ENCODE results near the gene SLC11A2.
"Not testable (repeated sequence)": the region's sequence is repeated elsewhere in the genome, so short reads cannot be mapped to it uniquely, and the experiment has no call there.

SLC11A2 gene

GRCh38 chr12:50979369-50980052 lies 46.7 kb downstream of the SLC11A2 start:
- Histone ChIP-seq H3K4me1 (ENCODE audit: control insufficient read depth, insufficient read depth, low read length) (peaks cover 4% of the 10 kb centered on the region), H3K27ac (ENCODE audit: low read length) (no peak overlapping the region), H3K36me3 (ENCODE audit: control insufficient read depth in 2 of 2, insufficient read depth in 2 of 2, low read length in 2 of 2) (peaks cover 2 to 3% of the 10 kb centered on the region in 2 donors), H3K9ac (ENCODE audit: low read length in 2 of 2) (no peak overlapping the region), H3K27me3 (ENCODE audit: control insufficient read depth in 1 of 2, insufficient read depth in 2 of 2, low read length in 2 of 2) (no peaks in the 10 kb centered on the region), H3K9me3 (ENCODE audit: control insufficient read depth in 2 of 2, low read length in 2 of 2) (no peaks in the 10 kb centered on the region), H3K4me3 (ENCODE audit: low read length in 2 of 2) (no peak overlapping the region)

- Histone ChIP-seq H3K27me3 (ENCODE audit: control insufficient read depth in 1 of 2, insufficient read depth in 2 of 2, low read length in 2 of 2) (no peaks in the 10 kb centered on the region), H3K27ac (ENCODE audit: low read length) (no peak overlapping the region), H3K4me1 (ENCODE audit: control insufficient read depth, insufficient read depth, low read length) (no peaks in the 10 kb centered on the region), H3K9ac (ENCODE audit: low read length in 2 of 2) (no peak overlapping the region), H3K4me3 (ENCODE audit: low read length in 2 of 2) (no peak overlapping the region), H3K36me3 (ENCODE audit: control insufficient read depth in 2 of 2, insufficient read depth in 2 of 2, low read length in 2 of 2) (peaks cover 5 to 6% of the 10 kb centered on the region in 2 donors), H3K9me3 (ENCODE audit: control insufficient read depth in 2 of 2, low read length in 2 of 2) (no peaks in the 10 kb centered on the region)
These were observed 54.2 kb downstream of the SLC11A2 start for GRCh38 chr12:50971946-50972345.

- Histone ChIP-seq H3K9ac (ENCODE audit: low read length in 2 of 2) (no peak overlapping the region), H3K9me3 (ENCODE audit: control insufficient read depth in 2 of 2, low read length in 2 of 2) (no peaks in the 10 kb centered on the region), H3K4me1 (ENCODE audit: control insufficient read depth, insufficient read depth, low read length) (no peaks in the 10 kb centered on the region), H3K4me3 (ENCODE audit: low read length in 2 of 2) (no peak overlapping the region), H3K36me3 (ENCODE audit: control insufficient read depth in 2 of 2, insufficient read depth in 2 of 2, low read length in 2 of 2) (peaks cover 0 to 2% of the 10 kb centered on the region in 2 donors), H3K27ac (ENCODE audit: low read length) (no peak overlapping the region), H3K27me3 (ENCODE audit: control insufficient read depth in 1 of 2, insufficient read depth in 2 of 2, low read length in 2 of 2) (no peaks in the 10 kb centered on the region)
These were observed 61.8 kb downstream of the SLC11A2 start for GRCh38 chr12:50964432-50964831.

GRCh38 chr12:50961708-50962107 lies 64.5 kb downstream of the SLC11A2 start:
- Histone ChIP-seq H3K27me3 (ENCODE audit: control insufficient read depth in 1 of 2, insufficient read depth in 2 of 2, low read length in 2 of 2) (no peaks in the 10 kb centered on the region), H3K9ac (ENCODE audit: low read length in 2 of 2) (no peak overlapping the region), H3K9me3 (ENCODE audit: control insufficient read depth in 2 of 2, low read length in 2 of 2) (no peaks in the 10 kb centered on the region), H3K4me1 (ENCODE audit: control insufficient read depth, insufficient read depth, low read length) (no peaks in the 10 kb centered on the region), H3K27ac (ENCODE audit: low read length) (no peak overlapping the region), H3K4me3 (ENCODE audit: low read length in 2 of 2) (no peak overlapping the region), H3K36me3 (ENCODE audit: control insufficient read depth in 2 of 2, insufficient read depth in 2 of 2, low read length in 2 of 2) (no peaks in the 10 kb centered on the region)

- Histone ChIP-seq H3K4me3 (ENCODE audit: low read length in 2 of 2) (no peak overlapping the region), H3K9ac (ENCODE audit: low read length in 2 of 2) (no peak overlapping the region), H3K36me3 (ENCODE audit: control insufficient read depth in 2 of 2, insufficient read depth in 2 of 2, low read length in 2 of 2) (no peaks in the 10 kb centered on the region), H3K27ac (ENCODE audit: low read length) (no peak overlapping the region), H3K4me1 (ENCODE audit: control insufficient read depth, insufficient read depth, low read length) (no peaks in the 10 kb centered on the region), H3K9me3 (ENCODE audit: control insufficient read depth in 2 of 2, low read length in 2 of 2) (no peaks in the 10 kb centered on the region), H3K27me3 (ENCODE audit: control insufficient read depth in 1 of 2, insufficient read depth in 2 of 2, low read length in 2 of 2) (no peaks in the 10 kb centered on the region)
These were observed 66.1 kb downstream of the SLC11A2 start for GRCh38 chr12:50960130-50960529.

- Histone ChIP-seq H3K27ac (ENCODE audit: low read length) (no peak overlapping the region), H3K9me3 (ENCODE audit: control insufficient read depth in 2 of 2, low read length in 2 of 2) (no peaks in the 10 kb centered on the region), H3K36me3 (ENCODE audit: control insufficient read depth in 2 of 2, insufficient read depth in 2 of 2, low read length in 2 of 2) (no peaks in the 10 kb centered on the region), H3K4me3 (ENCODE audit: low read length in 2 of 2) (no peak overlapping the region), H3K27me3 (ENCODE audit: control insufficient read depth in 1 of 2, insufficient read depth in 2 of 2, low read length in 2 of 2) (no peaks in the 10 kb centered on the region), H3K9ac (ENCODE audit: low read length in 2 of 2) (no peak overlapping the region), H3K4me1 (ENCODE audit: control insufficient read depth, insufficient read depth, low read length) (no peaks in the 10 kb centered on the region)
These were observed 70.5 kb downstream of the SLC11A2 start for GRCh38 chr12:50955697-50956096.

GRCh38 chr12:50955288-50955687 lies 70.9 kb downstream of the SLC11A2 start:
- Histone ChIP-seq H3K9ac (ENCODE audit: low read length in 2 of 2) (no peak overlapping the region), H3K27ac (ENCODE audit: low read length) (no peak overlapping the region), H3K36me3 (ENCODE audit: control insufficient read depth in 2 of 2, insufficient read depth in 2 of 2, low read length in 2 of 2) (no peaks in the 10 kb centered on the region), H3K4me3 (ENCODE audit: low read length in 2 of 2) (no peak overlapping the region), H3K27me3 (ENCODE audit: control insufficient read depth in 1 of 2, insufficient read depth in 2 of 2, low read length in 2 of 2) (no peaks in the 10 kb centered on the region), H3K9me3 (ENCODE audit: control insufficient read depth in 2 of 2, low read length in 2 of 2) (no peaks in the 10 kb centered on the region), H3K4me1 (ENCODE audit: control insufficient read depth, insufficient read depth, low read length) (no peaks in the 10 kb centered on the region)

GRCh38 chr12:50954789-50955188 lies 71.4 kb downstream of the SLC11A2 start:
- not testable (repeated sequence) for H3K4me3 ChIP-seq (ENCODE audit: low read length in 2 of 2); H3K27ac ChIP-seq (ENCODE audit: low read length); H3K36me3 ChIP-seq (ENCODE audit: control insufficient read depth in 2 of 2, insufficient read depth in 2 of 2, low read length in 2 of 2); H3K27me3 ChIP-seq (ENCODE audit: control insufficient read depth in 1 of 2, insufficient read depth in 2 of 2, low read length in 2 of 2); H3K4me1 ChIP-seq (ENCODE audit: control insufficient read depth, insufficient read depth, low read length); H3K9me3 ChIP-seq (ENCODE audit: control insufficient read depth in 2 of 2, low read length in 2 of 2); H3K9ac ChIP-seq (ENCODE audit: low read length in 2 of 2)

GRCh38 chr12:50953047-50953446 lies 73.1 kb downstream of the SLC11A2 start:
- H3K27me3 ChIP-seq (ENCODE audit: control insufficient read depth in 1 of 2, insufficient read depth in 2 of 2, low read length in 2 of 2) = no peaks in the 10 kb centered on the region
- H3K4me3 ChIP-seq (ENCODE audit: low read length in 2 of 2) = no peak overlapping the region

GRCh38 chr12:50952510-50952909 lies 73.7 kb downstream of the SLC11A2 start, which contains the start of gene HIGD1C:
HIGD1C (plus strand) TSS chr12:50952544; CDS start chr12:50953999, 1,455 bp downstream.
- no peaks in the 10 kb centered on the region for H3K4me1 ChIP-seq (ENCODE audit: control insufficient read depth, insufficient read depth, low read length)
- H3K27ac ChIP-seq (ENCODE audit: low read length) = no peak within 1 kb of the TSS
- no peaks in the 10 kb centered on the region for H3K9me3 ChIP-seq (ENCODE audit: control insufficient read depth in 2 of 2, low read length in 2 of 2)
- no peak within 1 kb of the TSS for H3K9ac ChIP-seq (ENCODE audit: low read length in 2 of 2)
- H3K27me3 ChIP-seq (ENCODE audit: control insufficient read depth in 1 of 2, insufficient read depth in 2 of 2, low read length in 2 of 2) = no peaks in the 10 kb centered on the region
- H3K4me3 ChIP-seq (ENCODE audit: low read length in 2 of 2) = no peak within 1 kb of the TSS
- H3K36me3 ChIP-seq (ENCODE audit: control insufficient read depth in 2 of 2, insufficient read depth in 2 of 2, low read length in 2 of 2) = no peaks in the 10 kb centered on the region

More at GRCh38 chr12:50953047-50953446, 73.1 kb downstream of the SLC11A2 start:
- Histone ChIP-seq H3K36me3 (ENCODE audit: control insufficient read depth in 2 of 2, insufficient read depth in 2 of 2, low read length in 2 of 2) (no peaks in the 10 kb centered on the region), H3K27ac (ENCODE audit: low read length) (no peak overlapping the region), H3K9ac (ENCODE audit: low read length in 2 of 2) (no peak overlapping the region), H3K4me1 (ENCODE audit: control insufficient read depth, insufficient read depth, low read length) (no peaks in the 10 kb centered on the region), H3K9me3 (ENCODE audit: control insufficient read depth in 2 of 2, low read length in 2 of 2) (no peaks in the 10 kb centered on the region)

GRCh38 chr12:50951112-50951511 lies 75.1 kb downstream of the SLC11A2 start:
- Histone ChIP-seq H3K27me3 (ENCODE audit: control insufficient read depth in 1 of 2, insufficient read depth in 2 of 2, low read length in 2 of 2) (no peaks in the 10 kb centered on the region), H3K9me3 (ENCODE audit: control insufficient read depth in 2 of 2, low read length in 2 of 2) (no peaks in the 10 kb centered on the region), H3K9ac (ENCODE audit: low read length in 2 of 2) (no peak overlapping the region), H3K36me3 (ENCODE audit: control insufficient read depth in 2 of 2, insufficient read depth in 2 of 2, low read length in 2 of 2) (no peaks in the 10 kb centered on the region), H3K27ac (ENCODE audit: low read length) (no peak overlapping the region), H3K4me1 (ENCODE audit: control insufficient read depth, insufficient read depth, low read length) (no peaks in the 10 kb centered on the region), H3K4me3 (ENCODE audit: low read length in 2 of 2) (no peak overlapping the region)

Measured in stomach smooth muscle (tissue), 2 donors.